ENCODE measurements around the gene SULT1C4.

SULT1C4 gene

GRCh38 chr2:108369153-108369552 is 8.6 kb upstream of the SULT1C4 start:
- H3K79me2 ChIP-seq (ENCODE audit: control insufficient read depth, low read length) = no peaks in the 10 kb centered on the region
- H3K9me2 ChIP-seq (replicated peaks; ENCODE audit: control insufficient read depth, low read length) = no peaks in the 10 kb centered on the region
- H3K27me3 ChIP-seq (ENCODE audit: control insufficient read depth, low read length) = peaks cover 4% of the 10 kb centered on the region
- no peaks in the 10 kb centered on the region for H3K9me3 ChIP-seq (ENCODE audit: control insufficient read depth, insufficient read depth, low read length)
- no peaks in the 10 kb centered on the region for H4K20me1 ChIP-seq (ENCODE audit: control insufficient read depth, insufficient read depth, low read depth, low read length)
- no peaks in the 10 kb centered on the region for H3F3A ChIP-seq (ENCODE audit: control insufficient read depth, insufficient read depth)
- no peaks in the 10 kb centered on the region for H3K4me1 ChIP-seq (ENCODE audit: control insufficient read depth, low read length)
- H3K27ac ChIP-seq (ENCODE audit: low read depth, low read length) = no peak overlapping the region
- no peak overlapping the region for H3K4me3 ChIP-seq (ENCODE audit: low read length)
- H3K36me3 ChIP-seq (ENCODE audit: control insufficient read depth, low read length) = no peaks in the 10 kb centered on the region
- no peak overlapping the region for H3K4me2 ChIP-seq (ENCODE audit: low read length)
- no peak for TF ChIP-seq CTCF (IDR thresholded peaks at IDR 0.05; ENCODE audit: low read depth, low read length, poor library complexity, severe bottlenecking)
- no peak for TF ChIP-seq EZH2phosphoT487 (IDR thresholded peaks at IDR 0.05; ENCODE audit: borderline replicate concordance, low read length)

GRCh38 chr2:108370080-108370479 is 7.7 kb upstream of the SULT1C4 start:
- H3F3A ChIP-seq (ENCODE audit: control insufficient read depth, insufficient read depth) = no peaks in the 10 kb centered on the region
- H4K20me1 ChIP-seq (ENCODE audit: control insufficient read depth, insufficient read depth, low read depth, low read length) = no peaks in the 10 kb centered on the region
- H3K79me2 ChIP-seq (ENCODE audit: control insufficient read depth, low read length) = no peaks in the 10 kb centered on the region
- H3K4me3 ChIP-seq (ENCODE audit: low read length) = no peak overlapping the region
- no peaks in the 10 kb centered on the region for H3K9me3 ChIP-seq (ENCODE audit: control insufficient read depth, insufficient read depth, low read length)
- no peaks in the 10 kb centered on the region for H3K4me1 ChIP-seq (ENCODE audit: control insufficient read depth, low read length)
- no peak overlapping the region for H3K27ac ChIP-seq (ENCODE audit: low read depth, low read length)
- no peaks in the 10 kb centered on the region for H3K9me2 ChIP-seq (replicated peaks; ENCODE audit: control insufficient read depth, low read length)
- H3K27me3 ChIP-seq (ENCODE audit: control insufficient read depth, low read length) = no peaks in the 10 kb centered on the region; the same call in 1 of the 2 replicates
- TF ChIP-seq CTCF (IDR thresholded peaks at IDR 0.05; ENCODE audit: low read depth, low read length, poor library complexity, severe bottlenecking) (no peak), EZH2phosphoT487 (IDR thresholded peaks at IDR 0.05; ENCODE audit: borderline replicate concordance, low read length) (no peak)
- no peak overlapping the region for H3K4me2 ChIP-seq (ENCODE audit: low read length)
- H3K36me3 ChIP-seq (ENCODE audit: control insufficient read depth, low read length) = no peaks in the 10 kb centered on the region

- Histone ChIP-seq H3K9me3 (ENCODE audit: control insufficient read depth, insufficient read depth, low read length) (no peaks in the 10 kb centered on the region), H3K27me3 (ENCODE audit: control insufficient read depth, low read length) (peaks cover 3% of the 10 kb centered on the region; the same call in 1 of the 2 replicates), H3K79me2 (ENCODE audit: control insufficient read depth, low read length) (no peaks in the 10 kb centered on the region), H3K9me2 (replicated peaks; ENCODE audit: control insufficient read depth, low read length) (no peaks in the 10 kb centered on the region), H4K20me1 (ENCODE audit: control insufficient read depth, insufficient read depth, low read depth, low read length) (no peaks in the 10 kb centered on the region), H3K4me1 (ENCODE audit: control insufficient read depth, low read length) (no peaks in the 10 kb centered on the region), H3K27ac (ENCODE audit: low read depth, low read length) (no peak overlapping the region), H3K4me3 (ENCODE audit: low read length) (no peak overlapping the region), H3K4me2 (ENCODE audit: low read length) (no peak overlapping the region), H3F3A (ENCODE audit: control insufficient read depth, insufficient read depth) (no peaks in the 10 kb centered on the region), H3K36me3 (ENCODE audit: control insufficient read depth, low read length) (no peaks in the 10 kb centered on the region)
- TF ChIP-seq EZH2phosphoT487 (IDR thresholded peaks at IDR 0.05; ENCODE audit: borderline replicate concordance, low read length) = no peak
- TF ChIP-seq CTCF (IDR thresholded peaks at IDR 0.05; ENCODE audit: low read depth, low read length, poor library complexity, severe bottlenecking) = no peak
These were observed 980 bp upstream of the SULT1C4 start for GRCh38 chr2:108376774-108377173.

Data from DOHH2 (cell line).